ENCODE results near the gene TRIM25. TPM values are rescaled to one million over a fixed set of nuclear protein-coding genes. Genes with fewer than 3 reads are reported as not detected.
A peak's percentile ranks its signal among the peaks of the same experiment; 100 is the strongest.

TRIM25 gene
- total RNA-seq, 1 experiment from 2014 or later, result 92.8 TPM

- ChIA-PET POLR2A (ENCODE audit: unreplicated experiment) (no interaction called here), CTCF (no interaction called here)
- H2AFZ ChIP-seq, result no peak overlapping the region
- H3K27me3 ChIP-seq (ENCODE audit: insufficient read depth, low read depth), result no peaks in the 10 kb centered on the region
- peaks cover 14% of the 10 kb centered on the region for H3F3A ChIP-seq (ENCODE audit: insufficient read depth, low read depth)
- peaks cover 66% of the 10 kb centered on the region for H3K36me3 ChIP-seq (ENCODE audit: low read depth)
- BruUV-seq (replicated peaks), result no TSS peak
- H3K27ac ChIP-seq, result no peak overlapping the region
- no peaks in the 10 kb centered on the region for H3K4me1 ChIP-seq (replicated peaks; ENCODE audit: insufficient read depth)
- no peaks in the 10 kb centered on the region for H4K20me1 ChIP-seq (ENCODE audit: insufficient read depth)
- DNase-seq, result peak in 1 of 2 experiments; percentile 54
- no peaks in the 10 kb centered on the region for H3K79me2 ChIP-seq (ENCODE audit: low read depth)
- intact Hi-C loops (cut with micrococcal nuclease; ENCODE audit: unreplicated experiment), result no loop called here
- H3K9me2 ChIP-seq (ENCODE audit: insufficient read depth), result no peaks in the 10 kb centered on the region
- peaks cover 26% of the 10 kb centered on the region for H3K9me3 ChIP-seq (ENCODE audit: insufficient read depth, low read depth)
- H3K4me2 ChIP-seq, result no peak overlapping the region
- TF ChIP-seq CTCF (conservative IDR thresholded peaks at IDR 0.05), result no peak
- no peak for TF ChIP-seq EZH2 (IDR thresholded peaks at IDR 0.05; ENCODE audit: low read depth)
- no peak overlapping the region for H3K4me3 ChIP-seq
These were observed 26.0 kb downstream of the TRIM25 start for GRCh38 chr17:56887552-56888467.

GRCh38 chr17:56887105-56887504 is 26.7 kb downstream of the TRIM25 start:
- DNase-seq, result no peak
- TF ChIP-seq CTCF (conservative IDR thresholded peaks at IDR 0.05) (no peak), EZH2 (IDR thresholded peaks at IDR 0.05; ENCODE audit: low read depth) (no peak)
- Histone ChIP-seq H2AFZ (no peak overlapping the region), H3K4me2 (no peak overlapping the region), H3F3A (ENCODE audit: insufficient read depth, low read depth) (peaks cover 14% of the 10 kb centered on the region), H3K9me3 (ENCODE audit: insufficient read depth, low read depth) (peaks cover 26% of the 10 kb centered on the region), H4K20me1 (ENCODE audit: insufficient read depth) (no peaks in the 10 kb centered on the region), H3K9me2 (ENCODE audit: insufficient read depth) (no peaks in the 10 kb centered on the region), H3K79me2 (ENCODE audit: low read depth) (no peaks in the 10 kb centered on the region), H3K4me3 (no peak overlapping the region), H3K36me3 (ENCODE audit: low read depth) (peaks cover 59% of the 10 kb centered on the region), H3K27me3 (ENCODE audit: insufficient read depth, low read depth) (no peaks in the 10 kb centered on the region), H3K27ac (no peak overlapping the region), H3K4me1 (replicated peaks; ENCODE audit: insufficient read depth) (no peaks in the 10 kb centered on the region)
- no TSS peak for BruUV-seq (replicated peaks)
- POLR2A ChIA-PET (ENCODE audit: unreplicated experiment), result no interaction called here
- CTCF ChIA-PET, result no interaction called here
- intact Hi-C loops (cut with micrococcal nuclease; ENCODE audit: unreplicated experiment), result no loop called here

- ChIA-PET POLR2A (ENCODE audit: unreplicated experiment) (no interaction called here), CTCF (no interaction called here)
- intact Hi-C loops (cut with micrococcal nuclease; ENCODE audit: unreplicated experiment), result no loop called here
These were observed 27.5 kb downstream of the TRIM25 start for GRCh38 chr17:56886288-56886731.

More at GRCh38 chr17:56886288-56886731, 27.5 kb downstream of the TRIM25 start:
- Histone ChIP-seq H3F3A (ENCODE audit: insufficient read depth, low read depth) (peaks cover 18% of the 10 kb centered on the region), H3K9me3 (ENCODE audit: insufficient read depth, low read depth) (peaks cover 26% of the 10 kb centered on the region), H3K27ac (no peak overlapping the region), H4K20me1 (ENCODE audit: insufficient read depth) (no peaks in the 10 kb centered on the region), H3K4me2 (no peak overlapping the region), H3K9me2 (ENCODE audit: insufficient read depth) (no peaks in the 10 kb centered on the region), H3K27me3 (ENCODE audit: insufficient read depth, low read depth) (no peaks in the 10 kb centered on the region), H3K4me3 (no peak overlapping the region), H2AFZ (no peak overlapping the region), H3K36me3 (ENCODE audit: low read depth) (peaks cover 51% of the 10 kb centered on the region), H3K79me2 (ENCODE audit: low read depth) (no peaks in the 10 kb centered on the region), H3K4me1 (replicated peaks; ENCODE audit: insufficient read depth) (no peaks in the 10 kb centered on the region)
- DNase-seq, result no peak
- BruUV-seq (replicated peaks), result no TSS peak
- TF ChIP-seq EZH2 (IDR thresholded peaks at IDR 0.05; ENCODE audit: low read depth), result no peak
- no peak for TF ChIP-seq CTCF (conservative IDR thresholded peaks at IDR 0.05)
